H1 (cell line): Measurements from ENCODE around the gene PIGA. TPM values are rescaled to one million over a fixed set of nuclear protein-coding genes. Genes with fewer than 3 reads are reported as not detected.

Source experiments
- CBX5 ChIP-seq: fragments of 300-800, 300-1000 bp; sonication (generic); IDR thresholded peaks from 2 replicates; pipeline ENCODE4 v1.7.1; 2016; ENCODE audit warnings: antibody characterized with exemption, low read length, low read depth
- CHD2 ChIP-seq: IDR thresholded peaks from 2 replicates; pipeline ENCODE4 v1.6.1; 2012; ENCODE audit warnings: low read length, improper control_type of control experiment
- SIX5 ChIP-seq: IDR thresholded peaks from 2 replicates; pipeline ENCODE4 v1.6.1; 2011; ENCODE audit warnings: mild to moderate bottlenecking, low read depth, low read length
- SRF ChIP-seq: IDR thresholded peaks from 2 replicates; pipeline ENCODE4 v1.6.1; 2011; ENCODE audit warnings: mild to moderate bottlenecking, low read depth, low read length, moderate library complexity
- TAF1 ChIP-seq: IDR thresholded peaks from 2 replicates; pipeline ENCODE4 v1.6.1; 2011; ENCODE audit warnings: mild to moderate bottlenecking, low read depth, low read length
- polyA plus RNA-seq, 7 experiments: library from polyadenylated mRNA; depleted of rRNA in 3 of 7; stranded (reverse) in 5 of 7; unstranded in 2 of 7; fragments of >200 nt in 5 of 7; fragments of 200-250 nt in 2 of 7; gene quantifications; 1 replicate in 5 of 7; 2 replicates in 1 of 7; 4 replicates in 1 of 7; pipeline versions ENCODE4 v1.2.1 to v1.2.3, GENCODE V29; 2011 to 2013; ENCODE audit warnings: missing spikeins in 2 of 7, mixed read lengths in 2 of 7
- total RNA-seq: library from RNA; stranded (reverse); fragmentation: NEBNext Ultra II Directional; extraction: Animal tissue kit (Norgen Biotek cat#: 25700); gene quantifications from 2 replicates; pipeline ENCODE4 v1.2.1, GENCODE V29; 2021
- TF ChIP-seq, protein P1 (sequence below): fragments of 300-600 bp; sonication (generic); IDR thresholded peaks from 2 replicates; pipeline ENCODE4 v1.7.1; 2012; ENCODE audit warnings: low read length, moderate library complexity, mild to moderate bottlenecking, inconsistent platforms; ENCODE audit not compliant: insufficient replicate concordance

Gene PIGA
- total and polyA plus RNA-seq, 2 of the 8 experiments (the other 6 are each of a cell fraction or from before 2014, with no cell fraction given) = 5.0 to 13.4 TPM

DNA sequence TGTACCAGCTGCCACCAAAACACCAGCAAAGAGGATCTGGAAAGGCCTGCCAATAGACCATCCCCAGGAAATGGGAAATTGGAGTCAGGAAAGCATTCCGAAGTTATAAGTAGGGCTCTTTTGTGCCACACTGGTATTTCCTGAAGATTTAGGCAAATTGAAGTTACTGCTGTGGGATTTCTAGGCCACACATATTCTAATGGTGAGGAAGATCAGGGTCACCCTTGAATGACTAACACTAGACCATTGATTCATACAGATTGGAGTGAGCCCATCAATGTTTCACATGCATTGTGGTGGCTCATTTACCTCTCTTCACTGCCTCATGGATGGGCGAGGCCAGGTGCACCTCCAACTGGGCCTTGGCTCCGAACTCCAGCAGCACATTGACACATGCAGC is 42.5 kb downstream of the PIGA start (continued):
- TF ChIP-seq, protein P1, sequence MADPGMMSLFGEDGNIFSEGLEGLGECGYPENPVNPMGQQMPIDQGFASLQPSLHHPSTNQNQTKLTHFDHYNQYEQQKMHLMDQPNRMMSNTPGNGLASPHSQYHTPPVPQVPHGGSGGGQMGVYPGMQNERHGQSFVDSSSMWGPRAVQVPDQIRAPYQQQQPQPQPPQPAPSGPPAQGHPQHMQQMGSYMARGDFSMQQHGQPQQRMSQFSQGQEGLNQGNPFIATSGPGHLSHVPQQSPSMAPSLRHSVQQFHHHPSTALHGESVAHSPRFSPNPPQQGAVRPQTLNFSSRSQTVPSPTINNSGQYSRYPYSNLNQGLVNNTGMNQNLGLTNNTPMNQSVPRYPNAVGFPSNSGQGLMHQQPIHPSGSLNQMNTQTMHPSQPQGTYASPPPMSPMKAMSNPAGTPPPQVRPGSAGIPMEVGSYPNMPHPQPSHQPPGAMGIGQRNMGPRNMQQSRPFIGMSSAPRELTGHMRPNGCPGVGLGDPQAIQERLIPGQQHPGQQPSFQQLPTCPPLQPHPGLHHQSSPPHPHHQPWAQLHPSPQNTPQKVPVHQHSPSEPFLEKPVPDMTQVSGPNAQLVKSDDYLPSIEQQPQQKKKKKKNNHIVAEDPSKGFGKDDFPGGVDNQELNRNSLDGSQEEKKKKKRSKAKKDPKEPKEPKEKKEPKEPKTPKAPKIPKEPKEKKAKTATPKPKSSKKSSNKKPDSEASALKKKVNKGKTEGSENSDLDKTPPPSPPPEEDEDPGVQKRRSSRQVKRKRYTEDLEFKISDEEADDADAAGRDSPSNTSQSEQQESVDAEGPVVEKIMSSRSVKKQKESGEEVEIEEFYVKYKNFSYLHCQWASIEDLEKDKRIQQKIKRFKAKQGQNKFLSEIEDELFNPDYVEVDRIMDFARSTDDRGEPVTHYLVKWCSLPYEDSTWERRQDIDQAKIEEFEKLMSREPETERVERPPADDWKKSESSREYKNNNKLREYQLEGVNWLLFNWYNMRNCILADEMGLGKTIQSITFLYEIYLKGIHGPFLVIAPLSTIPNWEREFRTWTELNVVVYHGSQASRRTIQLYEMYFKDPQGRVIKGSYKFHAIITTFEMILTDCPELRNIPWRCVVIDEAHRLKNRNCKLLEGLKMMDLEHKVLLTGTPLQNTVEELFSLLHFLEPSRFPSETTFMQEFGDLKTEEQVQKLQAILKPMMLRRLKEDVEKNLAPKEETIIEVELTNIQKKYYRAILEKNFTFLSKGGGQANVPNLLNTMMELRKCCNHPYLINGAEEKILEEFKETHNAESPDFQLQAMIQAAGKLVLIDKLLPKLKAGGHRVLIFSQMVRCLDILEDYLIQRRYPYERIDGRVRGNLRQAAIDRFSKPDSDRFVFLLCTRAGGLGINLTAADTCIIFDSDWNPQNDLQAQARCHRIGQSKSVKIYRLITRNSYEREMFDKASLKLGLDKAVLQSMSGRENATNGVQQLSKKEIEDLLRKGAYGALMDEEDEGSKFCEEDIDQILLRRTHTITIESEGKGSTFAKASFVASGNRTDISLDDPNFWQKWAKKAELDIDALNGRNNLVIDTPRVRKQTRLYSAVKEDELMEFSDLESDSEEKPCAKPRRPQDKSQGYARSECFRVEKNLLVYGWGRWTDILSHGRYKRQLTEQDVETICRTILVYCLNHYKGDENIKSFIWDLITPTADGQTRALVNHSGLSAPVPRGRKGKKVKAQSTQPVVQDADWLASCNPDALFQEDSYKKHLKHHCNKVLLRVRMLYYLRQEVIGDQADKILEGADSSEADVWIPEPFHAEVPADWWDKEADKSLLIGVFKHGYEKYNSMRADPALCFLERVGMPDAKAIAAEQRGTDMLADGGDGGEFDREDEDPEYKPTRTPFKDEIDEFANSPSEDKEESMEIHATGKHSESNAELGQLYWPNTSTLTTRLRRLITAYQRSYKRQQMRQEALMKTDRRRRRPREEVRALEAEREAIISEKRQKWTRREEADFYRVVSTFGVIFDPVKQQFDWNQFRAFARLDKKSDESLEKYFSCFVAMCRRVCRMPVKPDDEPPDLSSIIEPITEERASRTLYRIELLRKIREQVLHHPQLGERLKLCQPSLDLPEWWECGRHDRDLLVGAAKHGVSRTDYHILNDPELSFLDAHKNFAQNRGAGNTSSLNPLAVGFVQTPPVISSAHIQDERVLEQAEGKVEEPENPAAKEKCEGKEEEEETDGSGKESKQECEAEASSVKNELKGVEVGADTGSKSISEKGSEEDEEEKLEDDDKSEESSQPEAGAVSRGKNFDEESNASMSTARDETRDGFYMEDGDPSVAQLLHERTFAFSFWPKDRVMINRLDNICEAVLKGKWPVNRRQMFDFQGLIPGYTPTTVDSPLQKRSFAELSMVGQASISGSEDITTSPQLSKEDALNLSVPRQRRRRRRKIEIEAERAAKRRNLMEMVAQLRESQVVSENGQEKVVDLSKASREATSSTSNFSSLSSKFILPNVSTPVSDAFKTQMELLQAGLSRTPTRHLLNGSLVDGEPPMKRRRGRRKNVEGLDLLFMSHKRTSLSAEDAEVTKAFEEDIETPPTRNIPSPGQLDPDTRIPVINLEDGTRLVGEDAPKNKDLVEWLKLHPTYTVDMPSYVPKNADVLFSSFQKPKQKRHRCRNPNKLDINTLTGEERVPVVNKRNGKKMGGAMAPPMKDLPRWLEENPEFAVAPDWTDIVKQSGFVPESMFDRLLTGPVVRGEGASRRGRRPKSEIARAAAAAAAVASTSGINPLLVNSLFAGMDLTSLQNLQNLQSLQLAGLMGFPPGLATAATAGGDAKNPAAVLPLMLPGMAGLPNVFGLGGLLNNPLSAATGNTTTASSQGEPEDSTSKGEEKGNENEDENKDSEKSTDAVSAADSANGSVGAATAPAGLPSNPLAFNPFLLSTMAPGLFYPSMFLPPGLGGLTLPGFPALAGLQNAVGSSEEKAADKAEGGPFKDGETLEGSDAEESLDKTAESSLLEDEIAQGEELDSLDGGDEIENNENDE = no peak
- no peak for TF ChIP-seq SIX5
- no peak for TF ChIP-seq SRF
- no peak for TF ChIP-seq CHD2
- TF ChIP-seq TAF1 = no peak
- no peak for TF ChIP-seq CBX5
